Measurements from ENCODE around the gene ZNF710. TPM values are rescaled to one million over a fixed set of nuclear protein-coding genes. Genes with fewer than 3 reads are reported as not detected.

ZNF710 gene
- total RNA-seq, 3 donors from 2014 or later = 30.9 to 42.7 (median 40.2) TPM

- ATAC-seq (no peak), DNase-seq (no peak)
- no peak for TF ChIP-seq CTCF (IDR thresholded peaks at IDR 0.05)
- intact Hi-C loops (cut with DNase I, micrococcal nuclease) = no loop called here
- no peak overlapping the region for H3K4me3 ChIP-seq
- H3K4me1 ChIP-seq (ENCODE audit: low read depth) = peaks cover 32% of the 10 kb centered on the region
- no peaks in the 10 kb centered on the region for H3K9me3 ChIP-seq
- no peaks in the 10 kb centered on the region for H3K36me3 ChIP-seq (ENCODE audit: low read depth)
These were observed 24.4 kb downstream of the ZNF710 start for GRCh38 chr15:90025489-90026033.

GRCh38 chr15:90028376-90028944 is 27.3 kb downstream of the ZNF710 start:
- peak; percentile 44 for ATAC-seq

GRCh38 chr15:90029024-90029423 is 27.9 kb downstream of the ZNF710 start:
- Histone ChIP-seq H3K9me3 (no peaks in the 10 kb centered on the region), H3K36me3 (ENCODE audit: low read depth) (no peaks in the 10 kb centered on the region), H3K4me3 (no peak overlapping the region), H3K4me1 (ENCODE audit: low read depth) (peaks cover 43% of the 10 kb centered on the region)
- DNase-seq (peak in 2 of 3 donors; percentile 46 to 84), ATAC-seq (peak; percentile 94)
- TF ChIP-seq CTCF (IDR thresholded peaks at IDR 0.05) = no peak
- intact Hi-C loops (cut with DNase I, micrococcal nuclease) = no loop called here

More at GRCh38 chr15:90028376-90028944, 27.3 kb downstream of the ZNF710 start:
- DNase-seq = peak in 1 of 3 donors; percentile 24
- Histone ChIP-seq H3K36me3 (ENCODE audit: low read depth) (no peaks in the 10 kb centered on the region), H3K9me3 (no peaks in the 10 kb centered on the region), H3K4me1 (ENCODE audit: low read depth) (peaks cover 37% of the 10 kb centered on the region), H3K4me3 (no peak overlapping the region)
- no peak for TF ChIP-seq CTCF (IDR thresholded peaks at IDR 0.05)
- intact Hi-C loops (cut with DNase I, micrococcal nuclease) = no loop called here

- H3K36me3 ChIP-seq (ENCODE audit: low read depth) = no peaks in the 10 kb centered on the region
- TF ChIP-seq CTCF (IDR thresholded peaks at IDR 0.05) = no peak
- intact Hi-C loops (cut with DNase I, micrococcal nuclease) = no loop called here
- no peak for ATAC-seq
- H3K4me3 ChIP-seq = no peak overlapping the region
- peaks cover 49% of the 10 kb centered on the region for H3K4me1 ChIP-seq (ENCODE audit: low read depth)
- no peaks in the 10 kb centered on the region for H3K9me3 ChIP-seq
- DNase-seq = peak in 1 of 3 donors; percentile 46
These were observed 29.3 kb downstream of the ZNF710 start for GRCh38 chr15:90030376-90030775.

- ATAC-seq (no peak), DNase-seq (peak in 2 of 3 donors; percentile 29 to 52)
- H3K9me3 ChIP-seq = no peaks in the 10 kb centered on the region
- intact Hi-C loops (cut with DNase I, micrococcal nuclease) = no loop called here
- peaks cover 52% of the 10 kb centered on the region for H3K4me1 ChIP-seq (ENCODE audit: low read depth)
- H3K36me3 ChIP-seq (ENCODE audit: low read depth) = no peaks in the 10 kb centered on the region
- TF ChIP-seq CTCF (IDR thresholded peaks at IDR 0.05) = no peak
- H3K4me3 ChIP-seq = no peak overlapping the region
These were observed 30.2 kb downstream of the ZNF710 start for GRCh38 chr15:90031231-90031791.
